Activated CD8-positive, alpha-beta T cell treated with anti-CD3 and anti-CD28 coated beads, Interleukin-2, amount 10 ng/mL, durations not matched to agents 7 days and 5 days (primary cell): ENCODE results near the gene DEFB126. TPM values are rescaled to one million over a fixed set of nuclear protein-coding genes. Genes with fewer than 3 reads are reported as not detected.
"Not testable (repeated sequence)": the region's sequence is repeated elsewhere in the genome, so short reads cannot be mapped to it uniquely, and the experiment has no call there.

Source experiments
- ATAC-seq: fragments of 150-1000 bp; cut with Tn5 transposase; one replicate; pipeline ENCODE4 v1.10.0; 2021; ENCODE audit warnings: moderate library complexity
- CTCF ChIA-PET: fragments of 350-600 bp; sonication (Branson Sonifier 250); formaldehyde crosslinking; loops from one replicate; lab custom pipeline; 2021; ENCODE audit warnings: antibody characterized with exemption; lab: Charles Lee
- POLR2A ChIA-PET: fragments of 350-600 bp; sonication (Branson Sonifier 250); formaldehyde crosslinking; loops from one replicate; lab custom pipeline; 2021; ENCODE audit warnings: antibody characterized with exemption; lab: Charles Lee
- DNase-seq: peaks from one replicate; pipeline ENCODE4 v3.0.0-alpha.2; 2020
- H3K27ac Mint-ChIP-seq: one replicate; pipeline ENCODE4 v1.8.0; 2021; ENCODE audit warnings: mild to moderate bottlenecking, mixed read lengths
- H3K27me3 Mint-ChIP-seq: one replicate; pipeline ENCODE4 v1.8.0; 2021; ENCODE audit warnings: low read depth, mixed read lengths
- H3K36me3 Mint-ChIP-seq: one replicate; pipeline ENCODE4 v1.8.0; 2021; ENCODE audit warnings: low read depth, mixed read lengths
- H3K4me1 Mint-ChIP-seq: one replicate; pipeline ENCODE4 v1.8.0; 2021; ENCODE audit warnings: low read depth, mixed read lengths
- H3K4me3 Mint-ChIP-seq: one replicate; pipeline ENCODE4 v1.8.0; 2021; ENCODE audit warnings: mild to moderate bottlenecking, mixed read lengths
- H3K9me3 Mint-ChIP-seq: one replicate; pipeline ENCODE4 v1.8.0; 2022; ENCODE audit warnings: mixed read lengths; ENCODE audit not compliant: insufficient read depth
- total RNA-seq, 2 experiments: library from RNA; stranded (reverse); gene quantifications; one replicate each; pipeline ENCODE4 v1.2.3, GENCODE V29; 2021

The DEFB126 gene, protein sequence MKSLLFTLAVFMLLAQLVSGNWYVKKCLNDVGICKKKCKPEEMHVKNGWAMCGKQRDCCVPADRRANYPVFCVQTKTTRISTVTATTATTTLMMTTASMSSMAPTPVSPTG
- total RNA-seq, result not detected

DNA sequence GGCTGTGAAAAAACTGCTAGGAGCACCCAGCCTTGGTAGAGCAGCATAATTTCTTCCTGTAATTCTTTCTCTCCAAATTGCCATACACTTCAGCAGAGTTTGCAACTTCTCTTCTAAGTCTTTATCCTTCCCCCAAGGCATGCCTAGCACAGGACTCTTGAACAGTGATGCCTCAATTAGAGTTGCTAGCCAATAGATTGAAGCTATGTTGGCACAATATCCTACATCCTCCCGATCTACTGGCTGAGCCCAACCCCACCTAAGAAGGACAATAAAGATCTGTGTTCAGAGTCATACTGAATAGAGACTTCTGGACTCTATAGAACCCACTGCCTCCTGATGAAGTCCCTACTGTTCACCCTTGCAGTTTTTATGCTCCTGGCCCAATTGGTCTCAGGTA, at the start of gene DEFB126:
Gene DEFB126 (plus strand): TSS at position 301 of the 400 bp plus-strand sequence. CDS start 39 bp downstream, at position 340.
- Mint-ChIP-seq H3K4me1 (no peaks in the 10 kb centered on the region), H3K27me3 (peaks cover 41% of the 10 kb centered on the region), H3K9me3 (no peaks in the 10 kb centered on the region), H3K36me3 (no peaks in the 10 kb centered on the region), H3K27ac (no peak within 1 kb of the TSS), H3K4me3 (no peak within 1 kb of the TSS)
- DNase-seq (no peak), ATAC-seq (no peak)
- POLR2A ChIA-PET, result no interaction called here
- CTCF ChIA-PET, result no interaction called here

DNA sequence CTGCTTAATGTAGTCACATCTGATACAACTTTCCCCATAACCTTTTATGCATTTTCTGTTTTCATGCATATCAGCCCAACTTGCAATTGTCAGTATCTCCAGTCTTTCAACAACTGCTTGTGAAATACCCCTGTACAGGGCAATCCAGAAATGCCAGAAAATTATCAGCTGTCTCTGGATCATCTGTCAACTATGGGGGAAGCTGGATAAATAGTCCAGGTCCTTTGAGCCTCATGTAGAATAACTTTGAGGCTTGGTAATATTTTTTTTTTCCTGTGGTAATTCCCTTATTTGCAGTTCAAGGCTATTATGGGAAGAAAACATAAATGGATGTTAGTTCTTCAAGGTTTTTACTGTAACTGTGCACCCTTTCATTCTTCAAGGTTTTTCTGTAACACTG, 48.7 kb upstream of the DEFB126 start:
- H3K27ac Mint-ChIP-seq, result no peak overlapping the region
- ChIA-PET POLR2A (no interaction called here), CTCF (no interaction called here)
- H3K4me3 Mint-ChIP-seq, result no peak overlapping the region
- DNase-seq (no peak), ATAC-seq (no peak)
- H3K27me3 Mint-ChIP-seq, result peaks cover 26% of the 10 kb centered on the region
- no peaks in the 10 kb centered on the region for H3K4me1 Mint-ChIP-seq
- H3K36me3 Mint-ChIP-seq, result no peaks in the 10 kb centered on the region
- peaks cover 17% of the 10 kb centered on the region for H3K9me3 Mint-ChIP-seq

DNA sequence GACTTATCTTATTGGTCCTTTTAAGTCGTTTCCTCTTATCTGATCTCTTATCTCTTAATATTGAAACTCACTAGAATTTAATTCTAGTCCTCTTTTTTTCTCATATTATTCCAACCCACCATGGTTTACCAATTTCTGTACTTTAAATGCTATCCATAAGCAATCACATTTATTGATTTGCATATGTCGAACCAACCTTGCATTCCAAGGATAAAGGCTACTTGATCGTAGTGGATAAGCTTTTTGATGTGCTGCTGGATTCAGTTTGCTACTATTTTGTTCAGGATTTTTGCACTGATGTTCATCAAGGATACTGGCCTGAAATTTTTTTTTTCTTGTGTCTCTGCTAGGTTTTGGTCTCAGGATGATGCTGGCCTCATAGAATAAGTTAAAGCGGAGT, 47.2 kb upstream of the DEFB126 start:
- ChIA-PET CTCF (no interaction called here), POLR2A (no interaction called here)
- ATAC-seq, result no peak
- no peaks in the 10 kb centered on the region for H3K4me1 Mint-ChIP-seq
- no peaks in the 10 kb centered on the region for H3K36me3 Mint-ChIP-seq
- DNase-seq, result no peak
- peaks cover 29% of the 10 kb centered on the region for H3K27me3 Mint-ChIP-seq
- H3K4me3 Mint-ChIP-seq, result no peak overlapping the region
- peaks cover 17% of the 10 kb centered on the region for H3K9me3 Mint-ChIP-seq
- H3K27ac Mint-ChIP-seq, result no peak overlapping the region

DNA sequence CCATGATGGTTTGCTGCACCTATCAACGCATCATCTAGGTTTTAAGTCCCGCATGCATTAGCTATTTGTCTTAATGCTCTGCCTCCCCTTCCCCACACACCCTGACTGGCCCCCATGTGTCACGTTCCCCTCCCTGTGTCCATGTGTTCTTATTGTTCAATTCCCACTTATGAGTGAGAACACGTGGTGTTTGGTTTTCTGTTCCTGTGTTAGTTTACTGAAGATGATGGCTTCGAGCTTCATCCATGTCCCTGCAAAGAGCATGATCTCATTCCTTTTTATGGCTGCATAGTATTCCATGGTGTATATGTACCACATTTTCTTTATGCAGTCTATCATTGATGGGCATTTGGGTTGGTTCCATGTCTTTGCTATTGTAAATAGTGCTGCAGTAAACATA, 44.7 kb upstream of the DEFB126 start:
- DNase-seq, H3K36me3 Mint-ChIP-seq, POLR2A ChIA-PET, H3K4me3 Mint-ChIP-seq, H3K4me1 Mint-ChIP-seq, H3K27ac Mint-ChIP-seq, CTCF ChIA-PET, ATAC-seq: not testable (repeated sequence)
- H3K9me3 Mint-ChIP-seq, result peaks cover 17% of the 10 kb centered on the region
- H3K27me3 Mint-ChIP-seq, result peaks cover 19% of the 10 kb centered on the region

DNA sequence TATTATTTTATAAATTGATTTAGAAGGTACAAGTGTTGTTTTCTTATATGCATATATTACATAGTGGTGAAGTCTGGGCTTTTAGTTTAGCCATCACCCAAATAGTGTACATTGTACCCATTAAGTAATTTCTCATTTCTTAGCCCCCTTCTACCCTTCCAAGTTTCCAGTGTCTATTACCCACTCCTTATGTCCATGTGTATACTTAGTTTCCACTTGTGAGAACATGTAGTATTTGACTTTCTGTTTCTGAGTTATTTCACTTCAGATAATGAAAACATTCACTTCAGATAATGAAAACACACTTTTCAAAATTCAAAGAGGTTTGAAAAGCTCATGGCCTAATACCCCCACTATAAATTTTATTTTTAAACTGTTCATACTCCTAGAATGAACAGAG, 40.4 kb upstream of the DEFB126 start:
- no peak for ATAC-seq
- Mint-ChIP-seq H3K27me3 (peaks cover 35% of the 10 kb centered on the region), H3K4me3 (no peak overlapping the region), H3K36me3 (no peaks in the 10 kb centered on the region), H3K9me3 (no peaks in the 10 kb centered on the region), H3K4me1 (no peaks in the 10 kb centered on the region), H3K27ac (no peak overlapping the region)
- DNase-seq, result no peak
- ChIA-PET POLR2A (no interaction called here), CTCF (no interaction called here)

DNA sequence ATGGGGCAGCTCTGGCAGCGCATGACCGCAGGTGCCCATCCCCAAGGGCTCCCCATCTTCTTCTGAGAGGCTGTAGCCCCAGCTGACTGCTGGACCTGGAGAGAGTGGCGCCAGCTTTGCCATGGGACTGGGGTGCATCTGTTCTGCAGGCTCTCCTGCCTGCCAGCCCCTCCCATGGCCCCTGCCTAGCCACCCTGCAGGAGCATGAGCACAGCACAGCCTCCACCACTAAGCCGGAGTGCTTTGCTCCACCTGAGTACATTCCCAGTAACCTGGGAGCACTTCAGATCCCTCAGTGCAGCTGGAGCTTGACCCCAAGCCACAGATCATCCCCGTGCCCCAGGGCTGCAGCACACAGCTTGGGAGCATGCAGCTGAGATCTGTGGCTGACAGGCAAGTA, 38.9 kb upstream of the DEFB126 start:
- ATAC-seq, result no peak
- DNase-seq, result no peak
- Mint-ChIP-seq H3K27ac (no peak overlapping the region), H3K27me3 (peaks cover 40% of the 10 kb centered on the region), H3K4me3 (no peak overlapping the region), H3K4me1 (no peaks in the 10 kb centered on the region), H3K36me3 (no peaks in the 10 kb centered on the region), H3K9me3 (no peaks in the 10 kb centered on the region)
- ChIA-PET CTCF (no interaction called here), POLR2A (no interaction called here)

DNA sequence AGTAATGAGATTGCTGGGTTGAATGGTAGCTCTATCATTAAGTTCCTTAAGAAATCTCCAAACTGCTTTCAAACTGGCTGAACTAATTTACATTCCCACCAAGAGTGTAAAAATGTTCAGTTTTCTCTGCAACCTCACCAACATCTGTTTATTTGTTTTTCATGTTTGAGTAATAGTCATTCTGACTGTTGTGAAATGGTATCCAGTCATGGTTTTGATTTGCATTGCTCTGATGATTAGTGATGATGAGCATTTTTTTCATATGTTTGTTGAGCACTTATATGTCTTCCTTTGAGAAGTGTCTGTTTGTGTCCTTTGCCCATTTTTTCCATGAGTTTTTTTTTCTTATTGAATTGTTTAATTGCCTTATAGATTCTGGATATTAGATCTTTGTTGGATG, 30.0 kb upstream of the DEFB126 start:
- DNase-seq, result no peak
- H3K27me3 Mint-ChIP-seq, result peaks cover 24% of the 10 kb centered on the region
- ATAC-seq, result no peak
- H3K27ac Mint-ChIP-seq, result no peak overlapping the region
- ChIA-PET CTCF (no interaction called here), POLR2A (no interaction called here)
- H3K4me1 Mint-ChIP-seq, result no peaks in the 10 kb centered on the region
- H3K9me3 Mint-ChIP-seq, result no peaks in the 10 kb centered on the region
- no peak overlapping the region for H3K4me3 Mint-ChIP-seq
- H3K36me3 Mint-ChIP-seq, result no peaks in the 10 kb centered on the region

DNA sequence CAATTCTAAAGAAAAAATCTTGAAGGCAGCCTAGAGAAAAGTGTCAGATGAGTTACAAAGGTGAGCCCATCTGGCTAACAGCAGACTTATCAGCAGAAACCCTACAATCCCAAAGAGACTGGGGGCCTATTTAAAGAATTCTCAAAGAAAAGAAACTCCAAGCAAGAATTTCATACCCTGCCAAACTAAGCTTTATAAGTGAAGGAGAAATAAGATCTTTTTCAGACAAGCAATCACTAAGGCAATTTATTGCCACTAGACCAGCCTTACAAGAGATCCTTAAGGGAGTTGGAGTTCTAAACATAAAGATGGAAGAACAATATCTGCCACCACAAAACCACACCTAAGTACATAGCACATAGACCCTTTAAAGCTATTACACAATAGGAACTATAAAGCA, 24.9 kb upstream of the DEFB126 start:
- DNase-seq (no peak), ATAC-seq (no peak)
- no peak overlapping the region for H3K4me3 Mint-ChIP-seq
- H3K36me3 Mint-ChIP-seq, result no peaks in the 10 kb centered on the region
- no peaks in the 10 kb centered on the region for H3K4me1 Mint-ChIP-seq
- no peaks in the 10 kb centered on the region for H3K9me3 Mint-ChIP-seq
- ChIA-PET POLR2A (no interaction called here), CTCF (interaction anchor here (1.2 kb wide), 1 partner anchor 149 kb away, joined by 3 read pairs; no protein-coding TSS in a partner anchor)
- H3K27ac Mint-ChIP-seq, result no peak overlapping the region
- peaks cover 29% of the 10 kb centered on the region for H3K27me3 Mint-ChIP-seq

DNA sequence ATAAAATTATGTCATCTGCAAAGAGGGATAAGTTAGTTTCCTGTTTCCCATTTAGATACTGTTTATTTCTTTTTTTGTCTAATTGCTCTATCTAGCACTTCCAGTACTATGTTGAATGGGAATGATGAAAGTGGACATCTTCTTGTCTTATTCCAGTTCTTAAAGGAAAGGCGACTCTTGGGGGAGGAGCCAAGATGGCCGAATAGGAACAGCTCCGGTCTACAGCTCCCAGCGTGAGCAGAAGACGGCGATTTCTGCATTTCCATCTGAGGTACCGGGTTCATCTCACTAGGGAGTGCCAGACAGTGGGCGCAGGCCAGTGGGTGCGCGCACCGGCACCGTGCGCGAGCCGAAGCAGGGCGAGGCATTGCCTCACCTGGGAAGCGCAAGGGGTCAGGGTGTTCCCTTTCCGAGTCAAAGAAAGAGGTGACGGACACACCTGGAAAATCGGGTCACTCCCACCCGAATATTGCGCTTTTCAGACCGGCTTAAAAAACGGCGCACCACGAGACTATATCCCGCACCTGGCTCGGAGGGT, 12.5 kb upstream of the DEFB126 start:
- H3K36me3 Mint-ChIP-seq, H3K9me3 Mint-ChIP-seq, ATAC-seq, DNase-seq, POLR2A ChIA-PET, H3K4me1 Mint-ChIP-seq, H3K4me3 Mint-ChIP-seq, H3K27ac Mint-ChIP-seq, CTCF ChIA-PET: not testable (repeated sequence)
- H3K27me3 Mint-ChIP-seq, result peaks cover 14% of the 10 kb centered on the region

DNA sequence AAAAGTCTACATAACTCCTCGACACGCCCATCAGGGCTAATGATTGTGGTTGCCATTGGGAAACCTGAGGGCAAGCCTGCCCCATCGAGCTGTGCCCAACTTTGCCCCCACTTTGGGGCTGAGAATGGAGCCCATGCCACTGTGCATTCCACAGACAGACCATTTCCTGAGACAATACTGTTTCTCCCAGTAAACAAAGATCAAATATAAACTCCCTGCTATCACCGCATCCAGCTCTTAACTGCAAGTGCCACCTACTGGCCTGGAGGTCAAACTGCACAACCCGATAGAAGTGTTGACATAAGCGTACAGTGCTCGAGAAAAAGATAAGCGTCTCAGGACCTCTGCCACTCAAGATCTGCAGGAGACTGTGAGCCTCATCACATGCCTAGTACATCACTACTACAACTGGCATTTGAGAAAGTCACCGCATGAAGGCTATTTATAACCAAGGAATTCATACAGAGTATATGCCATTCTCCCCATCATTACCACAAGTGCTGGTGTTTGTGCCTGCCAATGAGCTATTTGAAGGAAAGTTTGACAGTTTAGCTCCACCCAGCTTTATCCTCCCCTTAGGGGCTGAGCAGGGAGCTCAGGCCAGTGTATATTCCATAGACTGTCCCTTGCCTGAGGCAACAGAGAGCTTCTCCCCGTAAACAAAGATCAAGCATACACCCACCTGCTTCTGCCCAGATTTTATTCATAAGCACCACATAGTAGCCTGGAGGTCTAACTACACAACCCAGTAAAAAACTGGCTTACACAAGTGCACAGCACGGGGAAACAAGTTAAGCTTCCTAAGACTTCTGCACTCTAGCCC, 4.5 kb upstream of the DEFB126 start:
- no peaks in the 10 kb centered on the region for H3K4me1 Mint-ChIP-seq
- H3K27ac Mint-ChIP-seq, result no peak overlapping the region
- DNase-seq (peak; percentile 26), ATAC-seq (no peak)
- no peaks in the 10 kb centered on the region for H3K36me3 Mint-ChIP-seq
- peaks cover 3% of the 10 kb centered on the region for H3K9me3 Mint-ChIP-seq
- CTCF ChIA-PET, result interaction anchor here (0.9 to 1.3 kb wide), 3 partner anchors 15 to 193 kb away, joined by 3 to 5 read pairs (median 3); no protein-coding TSS in a partner anchor
- POLR2A ChIA-PET, result no interaction called here
- H3K4me3 Mint-ChIP-seq, result no peak overlapping the region
- H3K27me3 Mint-ChIP-seq, result peaks cover 23% of the 10 kb centered on the region

DNA sequence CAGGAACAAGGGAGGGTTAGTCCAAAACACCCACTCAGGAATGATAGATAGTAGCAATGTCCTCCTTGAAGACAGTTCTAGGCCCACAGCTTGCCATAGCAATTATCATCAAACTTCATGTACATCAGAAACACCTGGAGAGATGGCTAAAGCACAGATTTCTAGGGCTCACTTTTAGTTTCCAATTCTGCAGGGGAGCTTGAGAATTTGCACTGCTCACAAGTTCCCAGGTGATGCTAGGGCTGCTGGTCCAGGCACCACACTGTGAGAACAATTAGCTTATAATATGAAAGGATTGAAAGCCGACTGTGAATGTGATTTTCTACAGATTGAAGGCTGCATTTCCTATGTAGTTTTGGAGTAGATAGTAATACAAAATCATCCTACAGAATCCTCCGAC, 3.5 kb downstream of the DEFB126 start:
- POLR2A ChIA-PET, result no interaction called here
- no peak overlapping the region for H3K4me3 Mint-ChIP-seq
- no peaks in the 10 kb centered on the region for H3K36me3 Mint-ChIP-seq

DNA sequence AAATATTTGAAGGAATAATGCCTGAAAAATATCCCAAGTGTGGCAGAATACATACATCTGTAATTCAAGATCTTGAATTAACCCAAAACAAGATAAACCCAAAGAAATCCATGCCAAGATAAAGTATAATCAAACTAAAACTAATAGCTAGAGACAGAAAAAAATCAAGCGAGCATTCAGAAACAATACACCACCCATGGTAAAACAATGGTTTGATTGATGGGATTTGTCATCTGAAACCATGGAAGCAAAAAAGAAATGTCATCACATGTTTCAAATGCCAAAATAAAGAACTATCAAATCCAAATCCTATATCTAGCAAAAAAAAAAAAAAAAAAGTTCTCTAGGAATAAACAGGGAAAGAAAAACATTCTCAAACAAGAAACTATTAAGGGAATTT, 9.7 kb downstream of the DEFB126 start:
- Mint-ChIP-seq H3K27me3 (peaks cover 16% of the 10 kb centered on the region), H3K27ac (no peak overlapping the region), H3K36me3 (no peaks in the 10 kb centered on the region), H3K4me1 (no peaks in the 10 kb centered on the region), H3K4me3 (no peak overlapping the region), H3K9me3 (no peaks in the 10 kb centered on the region)
- DNase-seq (no peak), ATAC-seq (no peak)
- ChIA-PET POLR2A (no interaction called here), CTCF (no interaction called here)

More for the DNA sequence above, 3.5 kb downstream of the DEFB126 start:
- Mint-ChIP-seq H3K9me3 (no peaks in the 10 kb centered on the region), H3K27me3 (peaks cover 29% of the 10 kb centered on the region), H3K4me1 (no peaks in the 10 kb centered on the region), H3K27ac (no peak overlapping the region)
- ATAC-seq (no peak), DNase-seq (no peak)
- CTCF ChIA-PET, result no interaction called here
